ENCODE data around the gene SORCS2.

DNA sequence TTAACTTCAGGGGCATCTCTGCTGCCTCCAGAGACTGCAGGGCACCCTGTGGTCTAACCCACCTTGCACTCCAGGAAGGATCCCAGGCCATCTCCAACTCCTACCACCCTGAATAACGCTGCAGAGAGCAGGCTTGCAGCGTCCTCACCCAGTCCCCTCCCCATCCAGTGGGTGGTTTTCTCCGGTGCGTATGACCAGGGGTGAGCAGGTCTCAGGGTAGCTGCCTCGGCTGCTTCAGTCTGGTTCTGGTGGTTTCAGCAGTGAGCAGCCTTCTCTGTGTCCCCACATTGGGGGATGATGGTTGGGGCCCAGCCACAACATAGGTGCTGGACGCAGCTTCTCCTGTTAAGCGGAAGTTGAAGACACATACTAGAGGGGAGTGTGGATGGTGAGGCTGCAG lies 38.6 kb upstream of the SORCS2 start:
- TF ChIP-seq, protein P1, sequence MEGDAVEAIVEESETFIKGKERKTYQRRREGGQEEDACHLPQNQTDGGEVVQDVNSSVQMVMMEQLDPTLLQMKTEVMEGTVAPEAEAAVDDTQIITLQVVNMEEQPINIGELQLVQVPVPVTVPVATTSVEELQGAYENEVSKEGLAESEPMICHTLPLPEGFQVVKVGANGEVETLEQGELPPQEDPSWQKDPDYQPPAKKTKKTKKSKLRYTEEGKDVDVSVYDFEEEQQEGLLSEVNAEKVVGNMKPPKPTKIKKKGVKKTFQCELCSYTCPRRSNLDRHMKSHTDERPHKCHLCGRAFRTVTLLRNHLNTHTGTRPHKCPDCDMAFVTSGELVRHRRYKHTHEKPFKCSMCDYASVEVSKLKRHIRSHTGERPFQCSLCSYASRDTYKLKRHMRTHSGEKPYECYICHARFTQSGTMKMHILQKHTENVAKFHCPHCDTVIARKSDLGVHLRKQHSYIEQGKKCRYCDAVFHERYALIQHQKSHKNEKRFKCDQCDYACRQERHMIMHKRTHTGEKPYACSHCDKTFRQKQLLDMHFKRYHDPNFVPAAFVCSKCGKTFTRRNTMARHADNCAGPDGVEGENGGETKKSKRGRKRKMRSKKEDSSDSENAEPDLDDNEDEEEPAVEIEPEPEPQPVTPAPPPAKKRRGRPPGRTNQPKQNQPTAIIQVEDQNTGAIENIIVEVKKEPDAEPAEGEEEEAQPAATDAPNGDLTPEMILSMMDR (IDR thresholded peaks at IDR 0.05; ENCODE audit: borderline replicate concordance, extremely low read depth, low read length, poor library complexity, severe bottlenecking): no peak
- TF ChIP-seq EZH2 (IDR thresholded peaks at IDR 0.05; ENCODE audit: borderline replicate concordance, low read depth, low read length, severe bottlenecking): no peak
